Measurements from ENCODE around the gene SPTBN1. TPM values are rescaled to one million over a fixed set of nuclear protein-coding genes. Genes with fewer than 3 reads are reported as not detected.

SPTBN1 gene
- total RNA-seq, 1 donor from 2014 or later, result 983 TPM

GRCh38 chr2:54585136-54585733 lies 129.1 kb downstream of the SPTBN1 start:
- no peaks in the 10 kb centered on the region for H3K9me3 Mint-ChIP-seq (ENCODE audit: unreplicated experiment)
- no peak overlapping the region for H3K27ac Mint-ChIP-seq (ENCODE audit: unreplicated experiment)
- H3K4me3 Mint-ChIP-seq (ENCODE audit: unreplicated experiment), result peak overlapping the region; percentile 7
- peaks cover 13% of the 10 kb centered on the region for H3K36me3 Mint-ChIP-seq (ENCODE audit: low read depth, unreplicated experiment)
- H3K27me3 Mint-ChIP-seq (ENCODE audit: unreplicated experiment), result peaks cover 13% of the 10 kb centered on the region
- TF ChIP-seq, protein P1, sequence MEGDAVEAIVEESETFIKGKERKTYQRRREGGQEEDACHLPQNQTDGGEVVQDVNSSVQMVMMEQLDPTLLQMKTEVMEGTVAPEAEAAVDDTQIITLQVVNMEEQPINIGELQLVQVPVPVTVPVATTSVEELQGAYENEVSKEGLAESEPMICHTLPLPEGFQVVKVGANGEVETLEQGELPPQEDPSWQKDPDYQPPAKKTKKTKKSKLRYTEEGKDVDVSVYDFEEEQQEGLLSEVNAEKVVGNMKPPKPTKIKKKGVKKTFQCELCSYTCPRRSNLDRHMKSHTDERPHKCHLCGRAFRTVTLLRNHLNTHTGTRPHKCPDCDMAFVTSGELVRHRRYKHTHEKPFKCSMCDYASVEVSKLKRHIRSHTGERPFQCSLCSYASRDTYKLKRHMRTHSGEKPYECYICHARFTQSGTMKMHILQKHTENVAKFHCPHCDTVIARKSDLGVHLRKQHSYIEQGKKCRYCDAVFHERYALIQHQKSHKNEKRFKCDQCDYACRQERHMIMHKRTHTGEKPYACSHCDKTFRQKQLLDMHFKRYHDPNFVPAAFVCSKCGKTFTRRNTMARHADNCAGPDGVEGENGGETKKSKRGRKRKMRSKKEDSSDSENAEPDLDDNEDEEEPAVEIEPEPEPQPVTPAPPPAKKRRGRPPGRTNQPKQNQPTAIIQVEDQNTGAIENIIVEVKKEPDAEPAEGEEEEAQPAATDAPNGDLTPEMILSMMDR (IDR thresholded peaks at IDR 0.05; ENCODE audit: unreplicated experiment), result no peak
- DNase-seq (ENCODE audit: low spot score), result no peak
- peaks cover 75% of the 10 kb centered on the region for H3K4me1 Mint-ChIP-seq (ENCODE audit: unreplicated experiment)

DNA sequence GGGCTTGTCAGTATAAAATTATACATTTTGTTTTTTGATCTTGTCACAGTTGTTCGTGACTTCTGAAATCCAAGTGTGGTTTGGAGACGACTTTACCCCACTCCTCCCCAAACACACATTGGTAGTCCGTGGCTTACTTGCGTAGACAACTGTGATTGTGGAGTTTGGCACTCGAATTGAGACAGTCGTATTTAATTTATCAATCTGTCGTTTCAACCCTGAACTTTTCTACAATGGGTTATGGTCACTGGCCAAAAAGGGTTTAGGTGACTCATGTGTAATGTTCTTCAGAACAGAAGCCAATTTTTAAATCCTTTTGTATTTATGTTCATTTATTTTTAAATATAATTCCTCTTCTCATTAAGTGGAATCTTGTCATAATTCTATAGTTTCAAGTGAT lies 129.9 kb downstream of the SPTBN1 start:
- Mint-ChIP-seq H3K36me3 (ENCODE audit: low read depth, unreplicated experiment) (peaks cover 19% of the 10 kb centered on the region), H3K4me1 (ENCODE audit: unreplicated experiment) (peaks cover 80% of the 10 kb centered on the region), H3K4me3 (ENCODE audit: unreplicated experiment) (no peak overlapping the region), H3K27me3 (ENCODE audit: unreplicated experiment) (peaks cover 21% of the 10 kb centered on the region), H3K27ac (ENCODE audit: unreplicated experiment) (no peak overlapping the region), H3K9me3 (ENCODE audit: unreplicated experiment) (no peaks in the 10 kb centered on the region)
- TF ChIP-seq, protein P1 (IDR thresholded peaks at IDR 0.05; ENCODE audit: unreplicated experiment), result no peak
- no peak for DNase-seq (ENCODE audit: low spot score)

DNA sequence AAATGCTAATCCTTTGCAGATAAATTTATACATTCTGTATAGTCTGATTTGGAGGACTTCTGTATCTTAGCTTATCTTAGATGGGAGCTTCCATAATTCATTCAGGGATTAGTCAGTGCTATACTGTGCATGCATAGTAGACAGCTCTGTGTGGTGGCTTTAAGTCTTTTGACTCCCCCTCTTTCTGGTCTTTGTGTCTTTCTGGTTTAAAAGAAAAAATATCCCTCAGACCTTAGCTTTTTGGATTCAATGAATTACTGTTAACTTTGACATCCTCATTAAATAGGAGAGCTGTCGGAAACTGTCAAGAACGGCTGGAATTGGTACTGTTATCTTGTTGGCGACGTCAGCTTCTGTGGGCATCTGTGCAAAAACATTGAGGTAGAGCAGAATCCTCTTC lies 130.4 kb downstream of the SPTBN1 start:
- Mint-ChIP-seq H3K4me1 (ENCODE audit: unreplicated experiment) (peaks cover 82% of the 10 kb centered on the region), H3K27me3 (ENCODE audit: unreplicated experiment) (peaks cover 25% of the 10 kb centered on the region), H3K27ac (ENCODE audit: unreplicated experiment) (peak overlapping the region; percentile 39), H3K9me3 (ENCODE audit: unreplicated experiment) (no peaks in the 10 kb centered on the region), H3K36me3 (ENCODE audit: low read depth, unreplicated experiment) (peaks cover 24% of the 10 kb centered on the region), H3K4me3 (ENCODE audit: unreplicated experiment) (no peak overlapping the region)
- DNase-seq (ENCODE audit: low spot score), result no peak
- TF ChIP-seq, protein P1 (IDR thresholded peaks at IDR 0.05; ENCODE audit: unreplicated experiment), result no peak

GRCh38 chr2:54587171-54588016 lies 131.3 kb downstream of the SPTBN1 start:
- Mint-ChIP-seq H3K36me3 (ENCODE audit: low read depth, unreplicated experiment) (peaks cover 23% of the 10 kb centered on the region), H3K27ac (ENCODE audit: unreplicated experiment) (peak overlapping the region; percentile 93), H3K4me3 (ENCODE audit: unreplicated experiment) (peak overlapping the region; percentile 60), H3K27me3 (ENCODE audit: unreplicated experiment) (peaks cover 22% of the 10 kb centered on the region), H3K9me3 (ENCODE audit: unreplicated experiment) (no peaks in the 10 kb centered on the region), H3K4me1 (ENCODE audit: unreplicated experiment) (peaks cover 80% of the 10 kb centered on the region)
- TF ChIP-seq, protein P1 (IDR thresholded peaks at IDR 0.05; ENCODE audit: unreplicated experiment), result no peak
- no peak for DNase-seq (ENCODE audit: low spot score)

Data from endothelial cell (in vitro differentiated cells).